GM06990 (cell line): ENCODE measurements around the gene MAP10.

ENCODE experiments used
- DNase-seq: peaks from one replicate; pipeline ENCODE4 v3.0.0-alpha.2; 2011; ENCODE audit not compliant: insufficient read length; ENCODE audit errors: extremely low read depth
- H3K27me3 ChIP-seq: replicated peaks from 2 replicates; pipeline ENCODE4 v1.6.0; 2011; ENCODE audit warnings: low read length; ENCODE audit not compliant: control insufficient read depth, insufficient read depth
- H3K36me3 ChIP-seq: 2 replicates; pipeline ENCODE4 v1.5.1; 2011; ENCODE audit warnings: low read length; ENCODE audit not compliant: control insufficient read depth, insufficient read depth
- H3K4me3 ChIP-seq: replicated peaks from 2 replicates; pipeline ENCODE4 v1.5.1; 2011; ENCODE audit warnings: low read depth, mild to moderate bottlenecking, control low read depth, low read length
- TF ChIP-seq, protein P1 (sequence below): IDR thresholded peaks from 2 replicates; pipeline ENCODE4 v1.5.1; 2011; ENCODE audit warnings: low read length, control low read depth, mild to moderate bottlenecking, inconsistent platforms; ENCODE audit not compliant: insufficient read depth, poor library complexity, severe bottlenecking

MAP10 gene

DNA sequence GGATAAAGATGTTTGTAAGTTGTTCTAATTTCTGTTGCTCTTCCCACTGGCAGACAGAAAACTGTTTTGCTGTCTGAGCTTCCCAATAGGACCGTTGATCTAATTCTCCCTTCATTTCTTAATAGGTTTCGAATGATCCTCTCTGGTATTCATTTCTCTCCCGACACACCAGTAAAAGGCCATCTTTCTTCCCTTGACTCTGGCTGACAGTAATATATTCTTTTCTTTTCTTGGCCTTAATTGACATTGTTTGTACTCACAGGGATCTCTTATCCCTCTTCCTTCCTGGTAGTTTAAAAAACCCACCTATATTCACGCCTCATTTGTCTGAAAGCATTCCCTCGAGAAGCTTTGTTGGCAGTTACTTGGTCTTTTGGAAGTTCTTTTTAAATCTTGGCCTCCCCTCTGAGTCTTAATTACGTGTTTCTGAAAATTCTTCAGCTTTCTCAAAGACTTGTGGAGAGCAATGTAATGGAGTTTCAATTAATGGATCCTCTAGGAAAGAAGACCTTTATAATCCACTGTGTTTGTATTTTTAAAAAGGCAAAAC is 40.3 kb downstream of the MAP10 start:
- no peak overlapping the region for H3K4me3 ChIP-seq
- DNase-seq = no peak
- no peaks in the 10 kb centered on the region for H3K27me3 ChIP-seq
- TF ChIP-seq, protein P1, sequence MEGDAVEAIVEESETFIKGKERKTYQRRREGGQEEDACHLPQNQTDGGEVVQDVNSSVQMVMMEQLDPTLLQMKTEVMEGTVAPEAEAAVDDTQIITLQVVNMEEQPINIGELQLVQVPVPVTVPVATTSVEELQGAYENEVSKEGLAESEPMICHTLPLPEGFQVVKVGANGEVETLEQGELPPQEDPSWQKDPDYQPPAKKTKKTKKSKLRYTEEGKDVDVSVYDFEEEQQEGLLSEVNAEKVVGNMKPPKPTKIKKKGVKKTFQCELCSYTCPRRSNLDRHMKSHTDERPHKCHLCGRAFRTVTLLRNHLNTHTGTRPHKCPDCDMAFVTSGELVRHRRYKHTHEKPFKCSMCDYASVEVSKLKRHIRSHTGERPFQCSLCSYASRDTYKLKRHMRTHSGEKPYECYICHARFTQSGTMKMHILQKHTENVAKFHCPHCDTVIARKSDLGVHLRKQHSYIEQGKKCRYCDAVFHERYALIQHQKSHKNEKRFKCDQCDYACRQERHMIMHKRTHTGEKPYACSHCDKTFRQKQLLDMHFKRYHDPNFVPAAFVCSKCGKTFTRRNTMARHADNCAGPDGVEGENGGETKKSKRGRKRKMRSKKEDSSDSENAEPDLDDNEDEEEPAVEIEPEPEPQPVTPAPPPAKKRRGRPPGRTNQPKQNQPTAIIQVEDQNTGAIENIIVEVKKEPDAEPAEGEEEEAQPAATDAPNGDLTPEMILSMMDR = no peak
- H3K36me3 ChIP-seq = no peaks in the 10 kb centered on the region

DNA sequence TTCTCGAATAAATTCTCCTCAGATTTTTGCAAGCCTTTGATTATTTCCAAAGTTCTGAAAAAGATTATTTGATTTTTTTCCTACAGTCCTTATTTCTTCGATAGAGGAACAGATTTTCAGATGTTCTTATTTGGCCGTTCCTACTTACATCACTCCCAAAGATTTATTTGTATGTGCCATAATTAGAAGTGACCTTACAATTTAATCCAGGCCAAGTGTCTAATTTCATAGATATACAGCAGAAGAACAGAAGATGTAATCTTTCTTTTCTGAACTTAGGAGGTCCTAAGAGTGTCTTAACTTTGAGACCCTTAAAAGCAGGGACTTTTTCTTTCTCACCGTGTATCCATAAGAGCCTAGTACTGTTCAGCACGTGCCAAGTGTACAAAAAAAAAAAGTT is 46.3 kb downstream of the MAP10 start:
- H3K36me3 ChIP-seq = no peaks in the 10 kb centered on the region
- H3K27me3 ChIP-seq = no peaks in the 10 kb centered on the region
- H3K4me3 ChIP-seq = no peak overlapping the region
- no peak for DNase-seq
- TF ChIP-seq, protein P1 = no peak

DNA sequence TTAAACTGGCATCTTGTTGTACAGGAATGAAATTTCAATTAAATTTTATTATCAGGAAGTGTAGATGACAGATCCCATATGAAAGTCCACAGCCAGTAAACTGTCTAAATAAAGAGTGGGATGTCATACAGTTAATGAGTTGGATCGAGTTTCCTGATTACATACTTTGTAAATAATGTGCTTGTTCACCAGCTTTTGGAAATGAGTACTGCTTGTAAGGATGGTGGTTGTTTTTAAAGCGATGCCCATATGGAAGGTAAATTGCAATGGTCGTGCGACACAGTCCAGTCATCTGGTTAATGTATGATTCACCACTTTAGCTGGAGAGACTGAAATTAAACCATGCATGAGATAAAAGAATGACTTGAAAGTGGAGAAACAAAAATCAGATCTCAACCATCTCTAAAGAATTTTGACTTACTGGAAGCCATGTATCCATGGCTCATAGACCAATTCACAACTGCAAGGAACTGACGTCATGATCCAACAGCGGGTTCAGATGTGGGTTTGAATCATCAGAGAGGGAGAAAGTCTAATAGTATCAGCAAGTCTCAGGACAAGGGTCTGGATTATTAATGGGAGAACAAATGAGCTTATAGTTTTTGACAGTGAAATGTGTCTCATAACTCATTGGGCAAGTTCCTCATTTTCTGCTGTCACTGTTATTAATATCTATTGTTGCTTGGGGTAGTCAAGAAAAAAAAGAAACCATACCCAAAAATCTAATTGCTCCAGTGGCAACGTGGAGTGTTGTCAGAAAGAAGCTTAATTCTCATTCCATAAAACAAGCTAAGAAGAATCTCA is 49.0 kb downstream of the MAP10 start:
- TF ChIP-seq, protein P1 = no peak
- Histone ChIP-seq H3K36me3 (no peaks in the 10 kb centered on the region), H3K4me3 (no peak overlapping the region), H3K27me3 (no peaks in the 10 kb centered on the region)
- DNase-seq = no peak

DNA sequence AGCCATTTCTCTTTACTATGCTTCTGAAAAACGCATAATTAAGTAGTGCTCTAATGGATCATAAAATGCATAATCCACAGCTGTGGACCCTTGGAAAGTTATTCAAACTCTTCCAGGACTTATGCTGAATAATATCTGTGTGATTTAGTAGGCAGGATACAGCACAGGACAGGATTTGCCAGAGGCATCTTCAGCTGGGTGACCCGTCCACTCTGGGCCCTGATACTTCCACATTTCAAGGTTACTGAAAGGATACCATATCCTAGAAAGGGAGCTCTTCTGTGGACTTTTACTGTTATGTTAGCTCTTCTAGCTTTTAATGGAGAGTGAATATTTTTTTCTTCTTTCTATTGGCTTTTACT is 49.6 kb downstream of the MAP10 start:
- DNase-seq = no peak
- TF ChIP-seq, protein P1 = no peak

DNA sequence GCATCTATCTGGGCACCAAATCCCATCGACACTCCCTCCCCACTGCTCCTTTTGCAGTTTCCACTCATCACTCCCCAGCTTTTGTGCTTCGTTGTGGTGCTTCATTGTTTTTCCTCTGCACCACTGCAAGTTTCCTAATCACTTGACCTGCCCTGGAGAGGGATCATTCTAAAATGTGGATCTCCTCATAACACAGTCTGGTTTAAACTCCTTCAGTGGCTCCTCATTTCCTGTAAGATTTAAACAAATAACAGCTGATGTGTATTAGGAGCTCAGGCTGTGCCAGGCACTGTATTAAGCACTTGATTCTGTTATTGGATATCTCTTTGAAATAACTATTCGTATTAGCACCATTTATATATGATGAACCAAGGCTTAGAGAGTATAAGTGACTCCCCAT is 51.3 kb downstream of the MAP10 start:
- no peak overlapping the region for H3K4me3 ChIP-seq
- TF ChIP-seq, protein P1 = no peak
- DNase-seq = no peak
- H3K27me3 ChIP-seq = no peaks in the 10 kb centered on the region
- no peaks in the 10 kb centered on the region for H3K36me3 ChIP-seq

More for the DNA sequence above, 49.6 kb downstream of the MAP10 start:
- no peaks in the 10 kb centered on the region for H3K36me3 ChIP-seq
- no peak overlapping the region for H3K4me3 ChIP-seq
- no peaks in the 10 kb centered on the region for H3K27me3 ChIP-seq
